AG09309 (cell line): Measurements from ENCODE around the gene AGAP1.

Experiments used
- DNase-seq: peaks from one replicate; pipeline ENCODE4 v3.0.0-alpha.2; 2010; ENCODE audit warnings: low read depth
- H3K4me3 ChIP-seq: 2 replicates; pipeline ENCODE4 v1.5.1; 2011; ENCODE audit warnings: mild to moderate bottlenecking, low read depth, low read length, moderate library complexity; ENCODE audit not compliant: control insufficient read depth
- CTCF ChIP-seq: IDR thresholded peaks from 2 replicates; pipeline ENCODE4 v1.5.1; 2011; ENCODE audit warnings: mild to moderate bottlenecking, low read depth, low read length, inconsistent platforms; ENCODE audit not compliant: insufficient read depth, control insufficient read depth; ENCODE audit errors: missing control alignments

Gene AGAP1

DNA sequence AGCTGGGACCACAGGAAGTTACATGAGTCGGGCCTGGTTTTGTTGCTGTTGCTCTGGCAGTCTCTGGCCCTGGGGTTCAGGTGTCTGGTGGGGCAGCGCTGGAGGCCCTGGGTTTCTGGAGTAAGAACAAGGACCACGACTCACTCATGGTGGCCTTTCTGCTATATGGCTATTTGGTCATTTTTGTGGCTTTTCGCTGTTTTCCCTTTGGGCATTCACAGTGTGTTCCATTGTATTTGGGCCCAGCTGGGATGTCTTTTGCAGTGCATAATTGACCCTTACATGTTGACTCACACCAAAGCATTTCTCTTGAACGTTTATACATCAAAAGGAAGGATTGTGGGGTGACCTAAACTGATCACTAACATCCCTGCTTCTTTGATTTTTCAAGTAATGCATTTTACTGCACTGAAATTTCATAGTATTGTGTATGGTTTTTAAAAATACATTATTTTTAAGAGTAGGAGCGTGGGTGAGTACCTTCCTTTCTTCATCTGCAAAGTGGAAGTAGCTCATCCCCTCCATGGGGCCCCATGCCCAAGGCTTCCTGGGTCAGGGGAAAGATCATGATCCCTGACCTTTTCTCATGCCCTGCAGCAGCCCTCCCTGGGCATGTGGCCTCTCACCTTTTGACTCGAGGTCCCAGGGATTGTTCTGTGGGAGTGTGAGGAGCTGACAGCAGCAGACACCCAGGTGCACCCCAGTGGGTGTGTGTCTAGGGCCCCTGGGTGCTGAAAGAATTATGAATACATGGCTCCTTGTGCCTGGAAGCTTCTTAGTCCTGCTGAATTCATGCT lies 225.5 kb downstream of the AGAP1 start:
- TF ChIP-seq CTCF = no peak
- H3K4me3 ChIP-seq = no peak overlapping the region
- DNase-seq = no peak

DNA sequence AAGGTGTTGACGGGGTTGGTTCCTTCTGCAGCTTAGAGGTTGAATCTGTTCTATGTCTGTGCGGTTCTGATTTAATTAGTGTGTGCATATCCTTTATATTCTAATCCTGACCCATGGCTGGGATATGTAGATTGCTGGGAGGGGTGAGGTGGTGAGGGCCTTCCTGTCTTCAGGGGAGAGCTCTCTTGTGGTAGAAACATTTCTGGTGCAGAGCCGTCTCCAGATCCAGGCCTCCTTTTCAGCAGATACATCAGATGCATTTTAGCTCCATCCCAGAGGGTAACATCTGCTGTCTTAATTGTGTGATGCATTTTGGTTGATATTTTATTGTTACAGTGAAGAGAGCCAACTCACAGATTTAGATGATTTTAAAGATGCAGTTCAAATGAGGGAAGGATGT lies 227.8 kb downstream of the AGAP1 start:
- TF ChIP-seq CTCF = no peak
- no peak overlapping the region for H3K4me3 ChIP-seq
- DNase-seq = no peak

GRCh38 chr2:235722869-235723268 lies 229.0 kb downstream of the AGAP1 start:
- no peak for DNase-seq
- no peak for TF ChIP-seq CTCF
- no peak overlapping the region for H3K4me3 ChIP-seq

DNA sequence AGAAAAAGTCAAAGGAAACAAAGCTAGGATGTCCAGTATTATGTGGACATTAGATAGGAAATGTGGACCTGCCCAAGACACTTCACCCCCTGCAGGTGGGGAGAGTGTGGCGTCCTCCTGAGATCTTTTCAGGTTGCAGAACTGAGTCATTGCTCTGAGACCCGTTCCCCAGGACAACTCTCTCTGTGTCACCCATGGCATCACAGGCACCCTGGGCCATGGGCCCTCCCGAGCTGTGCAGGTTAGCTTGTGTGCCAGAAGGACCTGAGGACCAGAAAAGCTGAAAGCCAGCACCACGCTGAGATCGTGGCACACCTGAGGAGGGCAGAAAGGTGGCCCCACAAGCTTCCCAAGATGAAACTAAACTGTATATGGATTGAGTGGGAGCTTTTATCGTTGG lies 229.5 kb downstream of the AGAP1 start:
- no peak for DNase-seq
- no peak for TF ChIP-seq CTCF
- no peak overlapping the region for H3K4me3 ChIP-seq

GRCh38 chr2:235723811-235724465 lies 230.1 kb downstream of the AGAP1 start:
- no peak for DNase-seq
- no peak overlapping the region for H3K4me3 ChIP-seq
- no peak for TF ChIP-seq CTCF

DNA sequence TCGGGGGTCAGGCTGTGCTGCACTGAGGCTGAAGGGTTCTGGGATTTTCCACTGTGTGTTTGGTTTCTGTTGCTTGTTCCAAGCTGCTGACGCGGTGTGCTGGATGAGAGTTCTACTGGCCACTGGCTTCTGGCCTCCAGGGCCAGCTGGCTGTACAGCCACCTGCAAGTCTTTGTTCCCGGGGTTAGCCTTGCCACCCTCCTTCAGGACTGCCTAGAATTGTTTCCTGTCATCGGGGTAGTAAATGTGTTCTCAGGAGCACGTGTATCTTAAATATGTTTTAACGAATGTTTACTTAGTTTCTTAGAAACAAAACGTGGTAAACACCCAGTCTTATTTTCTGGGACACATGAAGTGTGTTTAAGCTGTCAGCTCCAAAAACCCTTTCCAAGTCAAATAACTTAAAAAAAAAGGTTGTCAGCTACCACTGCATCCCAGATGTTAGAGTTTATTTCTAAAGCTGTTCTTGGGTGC lies 231.2 kb downstream of the AGAP1 start:
- H3K4me3 ChIP-seq = no peak overlapping the region
- DNase-seq = no peak
- no peak for TF ChIP-seq CTCF

GRCh38 chr2:235725841-235726240 lies 232.0 kb downstream of the AGAP1 start:
- TF ChIP-seq CTCF = no peak
- no peak overlapping the region for H3K4me3 ChIP-seq
- DNase-seq = no peak
